ENCODE measurements around the gene PHOSPHO2.

DNA sequence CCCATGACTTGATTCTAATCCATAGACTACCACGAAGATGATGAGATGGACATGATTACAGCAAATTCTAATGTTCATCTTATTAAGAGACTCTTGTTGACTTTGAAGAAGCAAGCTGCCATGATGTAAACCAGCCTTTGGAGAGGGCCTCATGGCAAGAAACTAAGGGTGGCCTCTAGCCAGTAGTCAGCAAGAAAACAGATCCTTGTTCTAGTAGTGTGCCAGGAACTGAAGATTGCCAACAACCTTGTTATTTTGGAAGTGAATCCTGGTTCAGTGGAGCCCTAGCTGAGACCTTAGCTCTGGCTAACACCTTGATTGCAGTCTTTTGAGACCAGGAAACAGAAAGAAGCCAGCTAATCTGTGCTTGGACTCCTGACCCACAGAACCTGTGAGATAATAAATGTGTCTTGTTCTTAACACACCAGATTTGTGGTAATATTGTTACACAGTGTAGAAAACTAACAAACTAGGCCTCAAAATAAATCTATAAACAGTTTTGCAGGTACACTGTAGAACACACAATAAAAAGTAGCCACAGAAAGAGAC lies 10.0 kb downstream of the PHOSPHO2 start:
- TF ChIP-seq, protein P1, sequence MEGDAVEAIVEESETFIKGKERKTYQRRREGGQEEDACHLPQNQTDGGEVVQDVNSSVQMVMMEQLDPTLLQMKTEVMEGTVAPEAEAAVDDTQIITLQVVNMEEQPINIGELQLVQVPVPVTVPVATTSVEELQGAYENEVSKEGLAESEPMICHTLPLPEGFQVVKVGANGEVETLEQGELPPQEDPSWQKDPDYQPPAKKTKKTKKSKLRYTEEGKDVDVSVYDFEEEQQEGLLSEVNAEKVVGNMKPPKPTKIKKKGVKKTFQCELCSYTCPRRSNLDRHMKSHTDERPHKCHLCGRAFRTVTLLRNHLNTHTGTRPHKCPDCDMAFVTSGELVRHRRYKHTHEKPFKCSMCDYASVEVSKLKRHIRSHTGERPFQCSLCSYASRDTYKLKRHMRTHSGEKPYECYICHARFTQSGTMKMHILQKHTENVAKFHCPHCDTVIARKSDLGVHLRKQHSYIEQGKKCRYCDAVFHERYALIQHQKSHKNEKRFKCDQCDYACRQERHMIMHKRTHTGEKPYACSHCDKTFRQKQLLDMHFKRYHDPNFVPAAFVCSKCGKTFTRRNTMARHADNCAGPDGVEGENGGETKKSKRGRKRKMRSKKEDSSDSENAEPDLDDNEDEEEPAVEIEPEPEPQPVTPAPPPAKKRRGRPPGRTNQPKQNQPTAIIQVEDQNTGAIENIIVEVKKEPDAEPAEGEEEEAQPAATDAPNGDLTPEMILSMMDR (conservative IDR thresholded peaks at IDR 0.05; ENCODE audit: low read depth, low read length) = no peak
- no peak for TF ChIP-seq EZH2 (IDR thresholded peaks at IDR 0.05; ENCODE audit: low read length, unreplicated experiment)
- no peak for TF ChIP-seq EZH2phosphoT487 (IDR thresholded peaks at IDR 0.05; ENCODE audit: borderline replicate concordance, low read length)

Data from PC-3 (cell line).